Measurements from ENCODE around the gene CCDC194. TPM values are rescaled to one million over a fixed set of nuclear protein-coding genes. Genes with fewer than 3 reads are reported as not detected.

Gene CCDC194
- total and polyA plus RNA-seq, 2 of the 13 experiments (the other 11 are each of a cell fraction or from before 2014, with no cell fraction given), result 0.13 to 0.21 TPM

DNA sequence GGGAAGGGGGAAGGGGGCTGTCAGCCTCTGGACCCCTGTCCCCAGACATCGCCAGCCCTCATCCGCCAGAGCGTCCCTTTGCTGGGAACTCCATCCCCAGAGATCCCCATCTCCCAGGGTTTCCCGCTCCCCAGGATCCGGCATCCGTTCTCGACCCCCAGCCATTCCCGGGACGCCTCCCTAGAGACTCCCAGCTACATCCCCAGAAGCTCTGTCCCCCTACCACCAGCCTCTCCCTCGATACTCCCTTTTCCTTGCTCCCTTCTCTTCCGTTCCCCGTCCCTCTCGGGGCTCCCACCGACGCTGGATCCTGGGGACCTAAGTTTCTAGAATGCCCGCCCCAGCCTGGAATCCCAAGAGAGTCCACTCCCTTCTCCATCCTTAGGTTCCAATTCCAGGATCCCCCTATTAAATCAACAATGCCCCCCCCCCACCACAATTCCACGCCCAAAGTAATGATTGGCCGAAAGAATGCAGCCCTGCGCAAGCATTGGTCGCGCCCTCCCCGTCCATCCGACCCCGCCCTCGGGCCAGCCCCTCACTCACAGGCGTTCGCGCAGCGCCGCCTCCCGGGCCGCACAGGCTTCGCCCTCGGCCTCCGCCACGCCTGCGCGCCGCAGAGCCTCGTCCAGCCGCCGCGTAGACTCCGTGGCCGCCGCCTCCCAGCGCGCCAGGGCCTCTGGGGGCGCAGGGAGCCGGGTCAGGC is 3.2 kb downstream of the CCDC194 start (continued):
- TF ChIP-seq SRF (IDR thresholded peaks at IDR 0.05; ENCODE audit: low read depth, low read length), result no peak
- no peak for TF ChIP-seq TOE1 (CRISPR knock-in tag; IDR thresholded peaks at IDR 0.05)
- no peak for TF ChIP-seq CENPX (CRISPR knock-in tag; IDR thresholded peaks at IDR 0.05)
- TF ChIP-seq, protein P1, sequence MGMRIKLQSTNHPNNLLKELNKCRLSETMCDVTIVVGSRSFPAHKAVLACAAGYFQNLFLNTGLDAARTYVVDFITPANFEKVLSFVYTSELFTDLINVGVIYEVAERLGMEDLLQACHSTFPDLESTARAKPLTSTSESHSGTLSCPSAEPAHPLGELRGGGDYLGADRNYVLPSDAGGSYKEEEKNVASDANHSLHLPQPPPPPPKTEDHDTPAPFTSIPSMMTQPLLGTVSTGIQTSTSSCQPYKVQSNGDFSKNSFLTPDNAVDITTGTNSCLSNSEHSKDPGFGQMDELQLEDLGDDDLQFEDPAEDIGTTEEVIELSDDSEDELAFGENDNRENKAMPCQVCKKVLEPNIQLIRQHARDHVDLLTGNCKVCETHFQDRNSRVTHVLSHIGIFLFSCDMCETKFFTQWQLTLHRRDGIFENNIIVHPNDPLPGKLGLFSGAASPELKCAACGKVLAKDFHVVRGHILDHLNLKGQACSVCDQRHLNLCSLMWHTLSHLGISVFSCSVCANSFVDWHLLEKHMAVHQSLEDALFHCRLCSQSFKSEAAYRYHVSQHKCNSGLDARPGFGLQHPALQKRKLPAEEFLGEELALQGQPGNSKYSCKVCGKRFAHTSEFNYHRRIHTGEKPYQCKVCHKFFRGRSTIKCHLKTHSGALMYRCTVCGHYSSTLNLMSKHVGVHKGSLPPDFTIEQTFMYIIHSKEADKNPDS (CRISPR knock-in tag; IDR thresholded peaks at IDR 0.05), result no peak
- TF ChIP-seq, protein P2, sequence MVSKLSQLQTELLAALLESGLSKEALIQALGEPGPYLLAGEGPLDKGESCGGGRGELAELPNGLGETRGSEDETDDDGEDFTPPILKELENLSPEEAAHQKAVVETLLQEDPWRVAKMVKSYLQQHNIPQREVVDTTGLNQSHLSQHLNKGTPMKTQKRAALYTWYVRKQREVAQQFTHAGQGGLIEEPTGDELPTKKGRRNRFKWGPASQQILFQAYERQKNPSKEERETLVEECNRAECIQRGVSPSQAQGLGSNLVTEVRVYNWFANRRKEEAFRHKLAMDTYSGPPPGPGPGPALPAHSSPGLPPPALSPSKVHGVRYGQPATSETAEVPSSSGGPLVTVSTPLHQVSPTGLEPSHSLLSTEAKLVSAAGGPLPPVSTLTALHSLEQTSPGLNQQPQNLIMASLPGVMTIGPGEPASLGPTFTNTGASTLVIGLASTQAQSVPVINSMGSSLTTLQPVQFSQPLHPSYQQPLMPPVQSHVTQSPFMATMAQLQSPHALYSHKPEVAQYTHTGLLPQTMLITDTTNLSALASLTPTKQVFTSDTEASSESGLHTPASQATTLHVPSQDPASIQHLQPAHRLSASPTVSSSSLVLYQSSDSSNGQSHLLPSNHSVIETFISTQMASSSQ (IDR thresholded peaks at IDR 0.05; ENCODE audit: low read depth), result no peak
- TF ChIP-seq, protein P2 (CRISPR knock-in tag; IDR thresholded peaks at IDR 0.05; ENCODE audit: borderline replicate concordance), result 0 out of 2 replicates have a peak, but pooled peaks have one; percentile 27
- TF ChIP-seq SIN3B (IDR thresholded peaks at IDR 0.05; ENCODE audit: low read length), result no peak
- TF ChIP-seq, protein P3, sequence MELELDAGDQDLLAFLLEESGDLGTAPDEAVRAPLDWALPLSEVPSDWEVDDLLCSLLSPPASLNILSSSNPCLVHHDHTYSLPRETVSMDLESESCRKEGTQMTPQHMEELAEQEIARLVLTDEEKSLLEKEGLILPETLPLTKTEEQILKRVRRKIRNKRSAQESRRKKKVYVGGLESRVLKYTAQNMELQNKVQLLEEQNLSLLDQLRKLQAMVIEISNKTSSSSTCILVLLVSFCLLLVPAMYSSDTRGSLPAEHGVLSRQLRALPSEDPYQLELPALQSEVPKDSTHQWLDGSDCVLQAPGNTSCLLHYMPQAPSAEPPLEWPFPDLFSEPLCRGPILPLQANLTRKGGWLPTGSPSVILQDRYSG (CRISPR knock-in tag; IDR thresholded peaks at IDR 0.05), result no peak
- TF ChIP-seq FOXC1 (CRISPR knock-in tag; IDR thresholded peaks at IDR 0.05; ENCODE audit: borderline replicate concordance), result no peak
- peak; percentile 15; the same call in 1 of the 2 replicates for TF ChIP-seq MED1 (CRISPR knock-in tag; IDR thresholded peaks at IDR 0.05)
- peak; percentile 58 for TF ChIP-seq PHF20 (CRISPR knock-in tag; IDR thresholded peaks at IDR 0.05)
- TF ChIP-seq ZNF883 (CRISPR knock-in tag; IDR thresholded peaks at IDR 0.05; ENCODE audit: not compliant biosample characterization), result peak; percentile 32
- no peak for TF ChIP-seq ZNF446 (CRISPR knock-in tag; IDR thresholded peaks at IDR 0.05)
- no peak for TF ChIP-seq ZBTB1 (CRISPR knock-in tag; IDR thresholded peaks at IDR 0.05; ENCODE audit: borderline replicate concordance)
- no peak; the same call in 1 of the 2 replicates for TF ChIP-seq ESRRA (CRISPR knock-in tag; IDR thresholded peaks at IDR 0.05; ENCODE audit: low read depth)
- TF ChIP-seq ZNF484 (CRISPR knock-in tag; IDR thresholded peaks at IDR 0.05; ENCODE audit: borderline replicate concordance, low read depth), result no peak
- peak; percentile 45; the same call in 1 of the 2 replicates for TF ChIP-seq RBFOX2 (IDR thresholded peaks at IDR 0.05; ENCODE audit: low read depth, low read length)
- TF ChIP-seq, protein P4, sequence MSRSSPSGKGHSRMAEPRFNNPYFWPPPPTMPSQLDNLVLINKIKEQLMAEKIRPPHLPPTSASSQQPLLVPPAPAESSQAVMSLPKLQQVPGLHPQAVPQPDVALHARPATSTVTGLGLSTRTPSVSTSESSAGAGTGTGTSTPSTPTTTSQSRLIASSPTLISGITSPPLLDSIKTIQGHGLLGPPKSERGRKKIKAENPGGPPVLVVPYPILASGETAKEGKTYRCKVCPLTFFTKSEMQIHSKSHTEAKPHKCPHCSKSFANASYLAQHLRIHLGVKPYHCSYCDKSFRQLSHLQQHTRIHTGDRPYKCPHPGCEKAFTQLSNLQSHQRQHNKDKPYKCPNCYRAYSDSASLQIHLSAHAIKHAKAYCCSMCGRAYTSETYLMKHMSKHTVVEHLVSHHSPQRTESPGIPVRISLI (CRISPR knock-in tag; IDR thresholded peaks at IDR 0.05; ENCODE audit: borderline replicate concordance), result no peak
- peak; percentile 17; the same call in 1 of the 2 replicates for TF ChIP-seq SP4 (CRISPR knock-in tag; IDR thresholded peaks at IDR 0.05)
- no peak for TF ChIP-seq ZNF850 (CRISPR knock-in tag; conservative IDR thresholded peaks at IDR 0.05)
